OCI-LY3 (cell line): ENCODE results near the gene TRIM44.

Experiments
- CTCF ChIP-seq: fragments of 200-600, 300-600 bp; sonication (generic); IDR thresholded peaks from 2 replicates; pipeline ENCODE4 v1.5.1; 2014; ENCODE audit warnings: antibody characterized with exemption, low read length, low read depth
- EZH2phosphoT487 ChIP-seq: fragments of 200-600 bp; shearing (Covaris generic); IDR thresholded peaks from 2 replicates; pipeline ENCODE4 v1.6.1; 2018; ENCODE audit warnings: antibody characterized with exemption, mixed run types, low read depth

- TF ChIP-seq CTCF = no peak
- no peak for TF ChIP-seq EZH2phosphoT487
Observed at GRCh38 chr11:35641964-35642363, 20.6 kb upstream of the TRIM44 start.
